Activated effector memory CD4-positive, alpha-beta T cell treated with anti-CD3 and anti-CD28 coated beads, Interleukin-2, amount 50 U/mL, for 16 hours (primary cell): ENCODE measurements around the gene DNLZ.

Experiments used
- DNase-seq: peaks from one replicate; pipeline ENCODE4 v3.0.0-alpha.2; 2020

Gene DNLZ

DNA sequence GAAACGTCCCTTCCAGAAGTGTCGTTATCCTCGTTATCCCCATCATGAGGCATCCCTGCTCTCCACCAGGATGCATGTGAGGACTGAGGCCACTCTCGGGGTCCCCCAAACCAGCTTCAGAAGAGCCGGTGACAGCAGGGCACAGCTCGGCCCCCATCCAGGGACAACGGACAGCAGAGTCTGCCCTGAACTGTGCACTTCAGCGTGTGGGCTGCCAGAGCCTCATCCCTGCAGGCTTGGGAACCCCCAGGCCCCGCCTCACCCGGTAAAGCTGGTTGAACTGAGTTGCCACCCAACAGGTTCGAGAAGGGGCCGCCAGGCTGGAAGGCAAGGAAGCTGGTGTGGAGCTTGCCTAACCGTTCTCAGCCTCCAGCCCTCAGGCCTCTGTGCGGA, 10.6 kb upstream of the DNLZ start:
- DNase-seq, result no peak

DNA sequence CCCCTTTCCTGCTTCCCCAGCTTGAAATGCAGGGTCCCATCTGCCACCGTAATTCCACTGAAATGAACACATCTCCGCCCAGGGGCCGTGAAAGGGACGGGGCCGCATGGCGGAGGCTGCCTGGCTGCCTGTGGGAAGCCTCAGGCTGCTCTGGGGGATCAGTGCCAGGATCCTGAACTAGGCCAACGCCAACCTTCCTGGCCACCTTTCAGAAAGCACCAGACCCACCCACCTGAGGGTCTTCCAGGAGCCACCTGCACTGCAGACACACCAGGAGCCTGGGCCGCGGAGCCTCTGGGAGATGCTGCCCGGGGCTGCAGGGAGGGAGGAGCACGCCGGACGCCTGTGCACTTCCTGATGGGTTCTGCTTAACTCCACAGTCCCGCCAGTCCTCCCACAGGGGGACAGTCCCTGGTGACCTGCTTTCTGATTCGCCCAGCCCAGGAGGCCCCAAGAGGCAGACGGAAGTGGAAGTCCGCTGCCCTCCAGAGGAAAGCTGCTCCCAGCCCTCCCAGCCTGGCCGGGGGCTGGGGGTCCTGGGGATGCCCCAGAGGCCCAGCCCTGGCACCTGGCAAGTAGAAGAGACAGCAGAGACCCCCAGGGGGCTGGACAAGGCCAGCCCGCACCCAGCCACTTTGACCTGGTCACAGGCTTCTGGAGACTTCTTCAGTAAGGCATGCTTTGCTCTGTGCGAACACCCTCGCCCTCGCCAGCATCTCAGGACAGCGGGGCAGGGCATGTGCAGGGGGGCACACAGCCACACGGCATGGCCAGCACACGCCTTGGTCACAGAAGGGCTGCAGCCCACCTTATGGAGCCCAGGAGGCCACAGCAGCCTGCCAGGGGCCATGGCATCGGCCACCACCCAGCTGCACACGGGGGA, 10.0 kb upstream of the DNLZ start, which contains the start of gene CARD9:
CARD9 (minus strand) TSS at position 370 of the 883 bp plus-strand sequence. CDS start 1,591 bp downstream, outside the sequence.
- no peak for DNase-seq

- DNase-seq, result no peak
Observed at GRCh38 chr9:136372561-136373299, 9.2 kb upstream of the DNLZ start.

- DNase-seq, result no peak
Observed at GRCh38 chr9:136372006-136372405, 8.5 kb upstream of the DNLZ start.

- no peak for DNase-seq
Observed at GRCh38 chr9:136371533-136371880, 8.0 kb upstream of the DNLZ start.

DNA sequence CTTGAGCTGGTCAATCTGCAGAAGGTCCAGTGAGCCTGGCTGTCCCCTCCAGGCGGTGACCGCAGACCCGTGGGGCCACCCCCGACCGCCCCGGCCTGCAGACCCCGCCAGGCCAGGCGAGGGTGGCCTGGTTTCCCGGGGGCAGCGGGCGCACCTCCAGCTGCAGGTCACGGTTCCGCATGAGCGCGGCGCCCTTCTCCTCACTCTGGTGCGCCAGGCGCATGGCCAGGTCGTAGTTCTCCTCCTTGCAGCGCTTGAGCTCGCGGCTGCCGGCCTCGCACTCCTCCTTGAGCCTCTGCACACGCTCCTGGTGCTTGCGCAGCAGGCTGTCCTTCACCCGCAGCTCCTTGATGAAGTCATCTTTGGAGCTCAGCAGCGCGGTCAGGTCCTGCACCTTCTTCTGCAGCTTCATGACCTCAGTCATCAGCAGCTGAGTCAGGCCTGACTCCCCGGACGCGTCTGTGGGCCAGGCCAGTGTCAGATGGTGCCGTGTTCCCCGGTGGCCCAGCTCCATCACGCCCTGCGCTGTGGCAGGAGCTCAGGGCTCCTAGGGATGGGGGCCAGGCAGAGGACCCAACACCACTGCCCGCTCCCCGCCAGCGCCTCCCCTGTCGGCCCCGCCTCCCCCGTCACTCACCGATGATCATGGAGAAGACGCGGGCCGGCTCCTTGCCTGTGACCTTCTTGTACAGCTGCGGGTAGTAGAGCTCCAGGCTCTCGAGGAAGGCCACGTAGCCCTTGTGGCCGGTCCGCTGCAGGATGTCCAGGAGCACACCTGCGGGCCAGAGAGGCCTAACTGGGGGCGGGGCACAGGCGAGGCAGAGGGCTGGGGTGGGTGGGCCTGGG, 7.4 kb upstream of the DNLZ start:
- no peak for DNase-seq

GRCh38 chr9:136370037-136370436, 6.5 kb upstream of the DNLZ start:
- no peak for DNase-seq

- no peak for DNase-seq
Observed at GRCh38 chr9:136368190-136368589, 4.6 kb upstream of the DNLZ start.

- no peak for DNase-seq
Observed at GRCh38 chr9:136367296-136368145, 4.0 kb upstream of the DNLZ start.

DNA sequence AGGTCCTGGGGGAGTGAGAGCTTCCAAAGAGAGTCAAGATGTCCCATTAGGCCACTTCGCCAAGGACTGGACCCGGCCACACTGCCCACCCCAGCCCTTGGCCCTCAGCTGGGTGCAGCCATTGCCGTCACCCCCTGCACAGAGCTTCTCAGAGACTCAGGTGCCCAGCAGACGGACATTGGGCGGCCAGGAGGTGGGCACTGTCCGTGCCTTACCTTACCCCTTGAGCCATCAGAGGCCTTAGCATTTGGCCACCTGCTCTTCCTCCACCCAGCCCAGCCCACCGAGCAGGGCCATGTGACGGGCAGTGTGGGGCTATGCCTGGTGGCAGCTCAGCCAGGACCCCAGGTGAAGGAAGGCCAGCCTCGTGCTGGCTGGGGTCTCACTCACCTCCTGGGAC, 3.3 kb upstream of the DNLZ start:
- no peak for DNase-seq

DNA sequence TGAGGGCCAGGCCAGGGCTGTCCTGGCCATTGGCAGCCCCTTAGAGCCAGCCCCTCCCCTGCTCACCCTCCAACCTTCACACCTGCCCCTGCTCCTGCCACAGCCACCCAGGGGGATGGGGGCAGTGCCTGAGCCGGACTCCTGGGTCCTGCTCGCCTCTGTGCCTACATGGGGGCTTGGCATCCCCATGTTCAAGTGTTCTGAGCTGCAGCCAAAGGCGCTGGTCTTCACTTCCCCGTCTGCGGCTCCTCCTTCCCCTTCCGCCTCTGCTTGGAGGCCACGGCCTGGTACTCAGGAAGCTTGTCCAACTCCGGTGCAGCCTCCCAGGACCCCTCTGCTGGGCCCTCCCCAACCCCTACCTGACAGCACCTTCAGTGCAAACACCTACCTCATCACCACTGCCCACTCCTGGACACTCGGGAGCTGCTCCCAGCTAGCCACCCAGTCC, 2.3 kb upstream of the DNLZ start:
- no peak for DNase-seq

DNA sequence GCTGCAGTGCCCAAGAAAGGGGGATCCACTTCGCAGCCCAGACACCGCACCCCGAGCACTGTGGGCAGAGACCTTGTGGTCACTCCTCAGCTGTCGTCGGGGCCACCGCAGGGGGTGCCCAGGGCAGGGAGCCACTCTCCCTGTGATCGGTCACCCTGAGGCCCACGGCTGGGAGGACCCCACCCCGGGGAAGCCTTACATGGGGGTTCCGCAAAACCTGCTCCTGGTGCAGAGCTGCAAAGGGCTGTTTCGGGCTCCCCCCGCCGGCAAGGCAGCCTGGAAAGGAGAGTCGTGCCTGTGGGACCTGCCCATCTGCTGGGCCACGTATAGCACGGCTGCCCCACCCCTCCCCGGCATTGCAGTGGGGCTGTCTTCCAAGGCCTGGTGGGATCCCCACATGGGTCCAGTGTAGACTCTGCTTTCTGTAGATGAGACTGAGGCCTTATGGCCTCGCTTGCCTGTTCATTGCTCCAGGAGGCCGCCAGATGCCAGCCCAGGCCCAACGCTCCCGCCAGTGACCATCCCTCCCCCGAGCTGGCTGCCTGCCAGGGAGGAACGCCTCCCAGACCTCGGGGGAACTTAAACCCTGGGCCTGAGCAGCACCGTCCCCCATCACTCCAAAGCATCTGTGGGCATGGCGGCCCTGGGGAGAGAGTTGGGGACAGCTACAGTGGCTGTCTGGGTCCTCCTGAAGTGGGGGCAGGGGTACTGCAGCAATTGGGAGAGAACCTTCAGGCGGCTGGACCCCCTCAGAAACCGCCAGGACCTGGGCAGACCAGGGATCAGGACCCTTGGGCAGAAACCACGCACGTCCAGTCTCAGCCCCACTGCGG, 1.6 kb upstream of the DNLZ start:
- no peak for DNase-seq

GRCh38 chr9:136363949-136364748, 605 bp upstream of the DNLZ start:
- no peak for DNase-seq

GRCh38 chr9:136362450-136362784, 1.1 kb downstream of the DNLZ start:
- no peak for DNase-seq

DNA sequence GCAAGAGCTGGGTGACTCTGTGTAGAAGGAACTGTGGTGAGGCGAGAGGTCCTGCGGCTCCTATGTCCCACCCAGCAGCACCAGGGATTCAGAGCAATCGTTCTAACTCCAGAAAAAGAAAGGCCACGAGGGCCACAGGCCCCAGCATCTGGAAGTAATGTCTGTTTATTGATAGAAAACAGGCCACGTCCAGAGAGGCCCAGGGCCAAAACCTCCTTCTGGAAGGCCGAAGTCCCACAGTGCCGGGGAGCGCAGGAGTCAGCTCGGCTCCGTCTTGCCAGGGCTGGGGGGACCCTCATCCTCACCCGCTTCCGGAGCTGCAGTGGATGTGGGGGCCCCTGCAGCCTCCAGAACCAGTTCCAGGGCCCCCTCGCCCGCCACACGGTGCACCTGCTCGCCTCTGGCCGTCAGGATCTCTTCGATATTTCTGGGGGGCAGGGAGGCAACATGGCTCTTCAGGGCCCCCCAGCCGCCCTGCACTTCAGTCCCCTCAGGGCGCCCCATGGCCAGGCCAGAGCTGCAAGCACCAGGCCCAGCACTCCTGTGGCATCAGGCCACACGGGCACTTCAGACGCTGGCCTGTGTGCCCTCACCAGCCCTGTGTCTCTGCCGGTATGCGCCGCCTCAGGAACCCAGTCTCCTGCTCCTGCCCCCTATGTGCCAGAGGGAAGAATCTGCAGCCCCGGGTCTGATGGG, 1.6 kb downstream of the DNLZ start:
- DNase-seq, result no peak

GRCh38 chr9:136361047-136361753, 2.3 kb downstream of the DNLZ start:
- no peak for DNase-seq

- DNase-seq, result no peak
Observed at GRCh38 chr9:136359774-136360718, 3.5 kb downstream of the DNLZ start.

DNA sequence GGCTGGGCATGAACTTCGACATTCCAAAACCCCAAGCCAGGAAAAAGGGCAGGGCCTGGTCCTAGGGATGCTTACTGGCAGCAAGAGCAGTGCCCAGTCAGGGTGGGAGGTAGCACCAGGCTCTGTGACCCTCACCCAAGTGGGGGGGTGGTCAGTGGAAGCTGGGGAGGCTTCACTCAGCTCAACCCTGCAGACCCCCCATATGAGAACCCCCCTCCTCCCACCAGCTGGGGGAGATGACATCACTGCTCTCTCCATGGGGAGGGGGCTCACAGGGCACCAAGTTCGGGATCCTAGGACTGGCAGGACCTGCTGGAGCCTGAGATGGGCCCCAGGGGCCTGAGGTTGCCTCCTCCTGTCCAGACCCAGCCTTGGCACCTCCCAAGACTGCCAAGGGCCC, 4.7 kb downstream of the DNLZ start:
- no peak for DNase-seq
